HL-60/S4 (cell line): ENCODE results near the gene IFNA5.

Source experiments
- in situ Hi-C: fragments of 300-500 bp; cut with MboI; formaldehyde crosslinking; loops from 2 replicates; pipeline ENCODE4 v1.14.3; 2022; ENCODE audit warnings: low sequenced_read_pairs

The IFNA5 gene

GRCh38 chr9:21294904-21295538 is 10.1 kb downstream of the IFNA5 start:
- in situ Hi-C loops = no loop called here

- in situ Hi-C loops = no loop called here
Observed at GRCh38 chr9:21294364-21294774, 10.7 kb downstream of the IFNA5 start.

GRCh38 chr9:21289848-21290247 is 15.3 kb downstream of the IFNA5 start:
- in situ Hi-C loops = no loop called here

GRCh38 chr9:21287280-21287679 is 17.8 kb downstream of the IFNA5 start:
- in situ Hi-C loops = no loop called here

- in situ Hi-C loops = no loop called here
Observed at GRCh38 chr9:21286659-21287058, 18.5 kb downstream of the IFNA5 start.

- in situ Hi-C loops = no loop called here
Observed at GRCh38 chr9:21286099-21286498, 19.0 kb downstream of the IFNA5 start.

- in situ Hi-C loops = no loop called here
Observed at GRCh38 chr9:21281275-21281674, 23.8 kb downstream of the IFNA5 start.

GRCh38 chr9:21268347-21268657 is 36.8 kb downstream of the IFNA5 start:
- in situ Hi-C loops = no loop called here

GRCh38 chr9:21267485-21268346 is 37.4 kb downstream of the IFNA5 start:
- in situ Hi-C loops = no loop called here

- in situ Hi-C loops = no loop called here
Observed at GRCh38 chr9:21266733-21267484, 38.2 kb downstream of the IFNA5 start.

- in situ Hi-C loops = no loop called here
Observed at GRCh38 chr9:21265421-21266189, 39.5 kb downstream of the IFNA5 start.

- in situ Hi-C loops = no loop called here
Observed at GRCh38 chr9:21255538-21256212, 49.4 kb downstream of the IFNA5 start.
